Measurements from ENCODE around the gene IL4R.

- no peak for TF ChIP-seq CTCF (IDR thresholded peaks at IDR 0.05)
- TF ChIP-seq POLR2A (IDR thresholded peaks at IDR 0.05): no peak
Observed at GRCh38 chr16:27341971-27342370, 28.2 kb downstream of the IL4R start.
